GM12878 (cell line): ENCODE results near the gene UNKL. TPM values are rescaled to one million over a fixed set of nuclear protein-coding genes. Genes with fewer than 3 reads are reported as not detected.

Experiments used
- ATAC-seq: fragments of 200-7000 bp; cut with Tn5 transposase; 3 replicates; pipeline ENCODE4 v1.9.1; 2020; ENCODE audit warnings: mild to moderate bottlenecking, moderate library complexity
- BruUV-seq: library from RNA; stranded (reverse); fragments of 400-500 nt; replicated peaks from 2 replicates; lab custom pipeline; 2021; lab: Mats Ljungman, UMichigan
- CTCF ChIA-PET: fragments of 300-600 bp; sonication (Branson Sonifier 250); formaldehyde crosslinking; extraction: SDS; loops from one replicate; lab custom pipeline; 2021; ENCODE audit warnings: inconsistent platforms; lab: Yijun Ruan, JAX
- POLR2A ChIA-PET: fragments of 350-600 bp; formaldehyde crosslinking; extraction: SDS; loops from one replicate; lab custom pipeline; 2021; ENCODE audit warnings: inconsistent platforms; lab: Charles Lee
- RAD21 ChIA-PET: fragments of 300-600 bp; sonication (Branson Sonifier 250); formaldehyde crosslinking; loops from one replicate; lab custom pipeline; 2023; ENCODE audit warnings: antibody characterized with exemption; ENCODE audit not compliant: unreplicated experiment; lab: Charles Lee
- SMC1A ChIA-PET: fragments of 300-600 bp; sonication (Branson Sonifier 250); formaldehyde crosslinking; loops from one replicate; lab custom pipeline; 2023; ENCODE audit not compliant: unreplicated experiment, uncharacterized antibody; lab: Charles Lee
- DNase-seq: peaks from one replicate; pipeline ENCODE4 v3.0.0-alpha.2; 2011; ENCODE audit warnings: low read depth, low spot score
- FAIRE-seq: peaks from 3 replicates; lab custom pipeline; 2011; peaks lifted over from hg19 to GRCh38; lab: Jason Lieb, UNC
- H2AFZ ChIP-seq: 2 replicates; pipeline ENCODE4 v1.6.0; 2011; ENCODE audit warnings: low read depth, low read length, control low read depth; ENCODE audit not compliant: control insufficient read depth
- H3K27ac ChIP-seq: 2 replicates; pipeline ENCODE4 v1.5.1; 2011; ENCODE audit warnings: control low read depth; ENCODE audit not compliant: control insufficient read depth, insufficient read depth
- H3K27me3 ChIP-seq, 2 experiments: replicated peaks in 1 of 2; 2 replicates each; pipeline versions ENCODE4 v1.6.0 to v1.6.1; 2011; ENCODE audit warnings: low read length in 1 of 2; ENCODE audit not compliant: control insufficient read depth in 2 of 2, insufficient read depth in 2 of 2
- H3K36me3 ChIP-seq, 2 experiments: 2 replicates each; pipeline ENCODE4 v1.5.1; 2011; ENCODE audit warnings: low read length in 1 of 2; ENCODE audit not compliant: control insufficient read depth in 2 of 2, insufficient read depth in 2 of 2
- H3K4me1 ChIP-seq: 2 replicates; pipeline ENCODE4 v1.6.1; 2011; ENCODE audit warnings: mild to moderate bottlenecking, low read length, moderate library complexity, mixed read lengths; ENCODE audit not compliant: control insufficient read depth, insufficient read depth
- H3K4me2 ChIP-seq: 2 replicates; pipeline ENCODE4 v1.6.0; 2011; ENCODE audit warnings: control low read depth; ENCODE audit not compliant: control insufficient read depth, insufficient read depth
- H3K4me3 ChIP-seq: fragments of 200-600 bp; sonication (generic); 2 replicates; pipeline ENCODE4 v1.5.1; 2016
- H3K79me2 ChIP-seq: 2 replicates; pipeline ENCODE4 v1.6.0; 2011; ENCODE audit warnings: low read length; ENCODE audit not compliant: control insufficient read depth, insufficient read depth
- H3K9ac ChIP-seq: 2 replicates; pipeline ENCODE4 v1.8.0; 2011; ENCODE audit warnings: low read length, control low read depth, mixed read lengths; ENCODE audit not compliant: control insufficient read depth, insufficient read depth
- H3K9me3 ChIP-seq: replicated peaks from 3 replicates; pipeline ENCODE4 v1.5.1; 2011; ENCODE audit warnings: mild to moderate bottlenecking, low read length; ENCODE audit not compliant: control insufficient read depth, insufficient read depth
- H4K20me1 ChIP-seq: 2 replicates; pipeline ENCODE4 v1.6.0; 2011; ENCODE audit not compliant: control insufficient read depth, insufficient read depth
- SIN3A ChIP-seq: IDR thresholded peaks from 2 replicates; pipeline ENCODE4 v1.6.1; 2012; ENCODE audit warnings: low read depth, low read length, improper control_type of control experiment
- ZBTB11 ChIP-seq: fragments of 450-650 bp; formaldehyde crosslinking; IDR thresholded peaks from 2 replicates; pipeline ENCODE4 v1.5.0; 2022; ENCODE audit warnings: mild to moderate bottlenecking, missing genetic modification characterization
- WGBS: methylation state at CpG from one replicate; pipeline ENCODE4 v1.1.6; 2016; ENCODE audit warnings: low lambda C conversion rate; ENCODE audit not compliant: insufficient replicate concordance, insufficient coverage; ENCODE audit errors: missing lambda C conversion rate; 5-methylcytosine and 5-hydroxymethylcytosine counted together
- in situ Hi-C: fragments of 300-500 bp; cut with MboI; formaldehyde crosslinking; loops from 9 replicates; pipeline ENCODE4 v1.14.3; 2018; ENCODE audit warnings: mixed read lengths
- intact Hi-C: fragments of 100-400 bp; cut with micrococcal nuclease; formaldehyde crosslinking; loops from one replicate; pipeline ENCODE4 v1.14.2; 2022; ENCODE audit not compliant: unreplicated experiment
- polyA plus RNA-seq, 11 experiments: library from polyadenylated mRNA; depleted of rRNA in 4 of 11; unstranded in 6 of 11; stranded (reverse) in 5 of 11; fragments of >200 nt; fragmentation: Nextera tagmentation in 4 of 11; fragmentation: Illumina TruSeq in 1 of 11; extraction: Ambion mirVana in 4 of 11; extraction: Trizol in 1 of 11; gene quantifications; 1 replicate in 1 of 11; 2 replicates in 10 of 11; pipeline versions ENCODE4 v1.2.1 to v1.2.3, GENCODE V29; 2011 to 2016; ENCODE audit warnings: inconsistent platforms in 2 of 11, missing spikeins in 2 of 11, low read depth in 1 of 11
- total RNA-seq, 4 experiments: library from RNA; depleted of rRNA in 3 of 4; stranded (reverse); fragments of >200 nt in 3 of 4; fragmentation: Illumina TruSeq in 1 of 4; extraction: Trizol in 1 of 4; gene quantifications; 2 replicates each; pipeline versions ENCODE4 v1.2.1 to v1.2.3, GENCODE V29; 2013 to 2021

The UNKL gene
- total and polyA plus RNA-seq, 10 of the 15 experiments (the other 5 are each of a cell fraction or from before 2014, with no cell fraction given) = 0.40 to 21.6 (median 9.1) TPM

GRCh38 chr16:1401061-1401757 lies 13.3 kb downstream of the UNKL start:
- ATAC-seq (no peak), DNase-seq (no peak)
- no peak for TF ChIP-seq SIN3A
- TF ChIP-seq ZBTB11 = no peak
- TF ChIP-seq, all 136 proteins: peak for 0
- Histone ChIP-seq H3K36me3 (no peaks in the 10 kb centered on the region; a peak in 2 of 4 replicates), H3K4me3 (no peak overlapping the region), H3K9ac (no peak overlapping the region), H4K20me1 (no peaks in the 10 kb centered on the region), H3K27ac (no peak overlapping the region), H2AFZ (no peak overlapping the region), H3K9me3 (no peaks in the 10 kb centered on the region), H3K79me2 (no peaks in the 10 kb centered on the region), H3K4me2 (no peak overlapping the region), H3K4me1 (no peaks in the 10 kb centered on the region), H3K27me3 (no peaks in the 10 kb centered on the region)
- in situ Hi-C loops (no loop called here), intact Hi-C loops (no loop called here)
- no peak for FAIRE-seq
- POLR2A ChIA-PET = no interaction called here
- no TSS peak for BruUV-seq
- RAD21 ChIA-PET = no interaction called here
- SMC1A ChIA-PET = no interaction called here
- WGBS = 78% methylated on average over 29 of the region's 29 CpGs
- CTCF ChIA-PET = interaction anchor here (0.9 kb wide), 1 partner anchor 38 kb away, joined by 6 read pairs; no protein-coding TSS in a partner anchor
